EL (cell line): ENCODE results near the gene BAG1.

ENCODE experiments used
- DNase-seq: peaks from one replicate; pipeline ENCODE4 v3.0.0-alpha.2; 2016

BAG1 gene

DNA sequence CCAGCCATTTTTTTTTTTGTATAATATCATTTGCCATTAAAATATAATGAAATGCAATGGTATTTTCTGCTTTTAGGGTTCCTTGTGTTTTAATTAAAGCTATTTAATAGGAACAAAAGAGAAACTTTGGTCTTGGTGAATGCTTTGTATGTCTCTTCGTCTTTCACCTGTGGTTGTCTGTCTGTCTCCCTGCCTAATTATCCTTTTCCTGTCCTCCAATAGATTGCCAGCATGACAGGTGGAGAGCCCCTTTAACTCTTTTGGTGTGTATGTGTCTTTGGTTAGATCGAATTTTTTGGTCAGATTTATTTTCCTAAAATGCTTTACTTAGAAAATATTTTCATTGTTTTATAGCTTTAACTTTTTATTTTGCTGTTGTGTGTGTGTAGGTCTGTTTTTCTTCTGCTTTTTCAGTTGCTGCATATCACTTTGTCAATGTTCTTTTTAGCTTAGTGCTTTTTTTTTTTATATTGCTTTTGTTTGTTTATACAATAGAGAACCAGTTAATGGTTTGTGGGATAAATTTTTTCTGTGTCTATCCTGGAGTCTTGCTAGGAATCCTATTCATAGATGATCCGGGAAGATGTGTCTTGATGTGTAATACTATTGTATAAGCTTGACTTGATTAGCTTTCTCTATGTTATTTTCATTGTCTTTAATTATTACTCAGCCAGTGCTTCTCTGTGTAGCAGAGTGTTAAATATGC, 8.9 kb upstream of the BAG1 start:
- DNase-seq: no peak

DNA sequence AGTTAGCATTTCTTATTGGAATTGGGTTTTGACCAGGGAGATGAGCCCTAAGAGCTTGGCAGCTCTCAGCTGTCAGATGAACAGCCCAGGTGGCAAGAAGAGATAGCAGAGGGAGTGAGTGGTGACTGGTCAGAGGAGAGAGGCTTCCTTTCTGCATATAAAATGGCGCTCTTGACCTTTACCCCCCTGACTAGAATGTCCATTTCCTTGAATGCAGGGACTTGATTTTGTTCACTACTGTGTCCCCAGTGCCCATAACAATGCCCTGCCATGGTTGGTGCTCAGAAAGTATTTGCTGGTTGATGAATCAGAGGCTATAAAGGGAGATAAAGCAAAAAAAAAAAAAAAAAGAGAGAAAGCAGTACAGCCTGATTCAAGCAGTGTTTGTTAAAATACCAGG, 7.6 kb upstream of the BAG1 start:
- peak; percentile 18 for DNase-seq

DNA sequence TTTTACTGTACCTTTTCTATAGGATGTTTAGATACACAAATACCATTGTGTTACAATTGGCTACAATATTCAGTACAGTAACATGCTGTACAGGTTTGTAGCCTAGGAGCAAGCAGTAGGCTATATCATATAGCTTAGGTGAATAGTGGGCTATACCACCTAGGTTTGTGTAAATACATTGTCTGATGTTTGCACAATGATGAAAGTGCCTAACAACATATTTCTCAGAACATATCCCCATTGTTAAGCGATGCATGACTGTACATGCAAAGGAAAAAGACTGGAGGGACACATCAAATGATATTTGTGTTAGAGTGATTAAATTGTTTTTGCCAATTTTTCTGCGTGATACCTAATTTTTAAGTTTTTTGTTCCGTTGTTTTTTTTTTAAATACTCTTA, 5.6 kb upstream of the BAG1 start:
- DNase-seq: no peak

DNA sequence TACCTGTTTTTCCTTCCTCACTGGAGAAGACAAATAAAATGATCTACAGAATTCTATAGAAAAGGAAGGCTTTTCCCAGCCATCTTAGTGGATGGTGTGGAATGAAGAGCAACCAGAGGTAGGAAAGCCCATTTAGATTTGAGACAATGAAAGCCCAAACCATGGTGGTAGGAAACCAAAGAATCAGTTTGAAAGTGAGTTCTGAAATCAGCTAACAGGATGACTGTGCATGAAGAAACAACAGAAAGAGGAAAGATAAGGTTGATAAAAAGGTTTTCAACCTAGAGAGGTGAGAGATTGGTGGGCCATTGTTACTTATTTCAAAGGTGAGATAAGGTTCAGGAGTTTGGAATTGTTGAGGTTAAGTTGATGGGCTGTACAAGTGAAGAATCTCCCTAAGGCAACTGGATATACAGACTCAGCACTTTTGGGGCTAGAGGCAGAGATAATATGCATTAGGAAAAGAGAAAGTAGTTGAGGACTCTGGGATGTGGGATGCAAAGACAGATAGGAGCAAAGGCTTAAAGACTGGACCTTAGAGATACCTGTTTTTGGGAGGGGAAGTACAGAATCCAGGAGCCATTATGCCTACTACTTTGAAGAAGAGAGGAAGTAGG, 2.8 kb upstream of the BAG1 start:
- no peak for DNase-seq

DNA sequence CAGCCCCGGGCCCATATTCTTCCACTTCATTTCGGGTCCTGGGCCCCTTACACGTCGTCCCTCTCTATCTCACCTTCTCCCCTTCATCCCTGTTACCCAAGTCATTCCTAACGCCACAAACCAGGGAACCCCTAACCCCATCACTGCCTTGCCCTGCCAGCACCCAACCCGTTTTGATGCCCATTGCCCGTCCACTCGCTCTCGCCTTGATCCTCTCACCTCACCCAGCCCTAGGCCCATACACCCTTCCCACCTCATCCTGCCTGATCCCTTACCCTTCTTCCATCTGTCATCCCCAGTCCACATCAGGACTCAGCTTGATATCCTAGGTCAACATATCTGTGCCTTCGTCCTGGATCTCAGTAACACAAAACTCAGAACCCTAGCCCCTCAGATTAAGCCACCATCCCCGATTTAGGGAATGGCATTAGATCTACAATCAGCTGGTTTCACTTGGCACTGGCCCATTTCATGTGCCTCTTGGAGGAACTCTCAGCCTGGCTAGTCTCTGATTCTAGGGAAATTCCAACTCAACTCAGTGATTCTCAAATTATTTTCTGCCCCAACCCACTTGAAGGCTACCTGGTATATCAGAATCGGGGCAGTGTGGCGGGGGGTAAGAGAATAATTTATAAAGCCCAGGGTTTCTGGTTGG, 830 bp upstream of the BAG1 start:
- DNase-seq: peak; percentile 15

DNA sequence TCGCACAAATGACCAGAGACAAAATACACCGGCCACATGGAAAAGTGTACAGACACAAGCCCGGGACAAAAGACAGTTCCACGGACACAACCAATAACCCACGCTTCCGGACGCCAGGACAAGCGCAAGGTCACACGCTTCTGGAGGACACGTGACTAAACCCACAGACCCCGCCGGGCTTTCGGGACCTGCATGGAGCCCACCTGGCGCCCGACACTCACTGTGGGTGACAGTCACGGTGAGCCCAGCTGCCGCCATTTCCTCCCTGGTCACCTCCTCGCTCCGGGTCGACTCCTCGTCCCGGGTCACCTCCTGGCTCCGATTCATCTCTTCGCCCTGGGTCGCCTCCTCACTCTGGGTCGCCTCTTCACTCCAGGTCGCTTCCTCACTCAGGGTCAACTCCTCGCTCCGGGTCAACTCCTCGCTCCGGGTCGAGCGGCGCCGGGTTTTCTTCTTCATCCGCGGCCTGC, 470 bp downstream of the BAG1 start:
- peak; percentile 39 for DNase-seq

DNA sequence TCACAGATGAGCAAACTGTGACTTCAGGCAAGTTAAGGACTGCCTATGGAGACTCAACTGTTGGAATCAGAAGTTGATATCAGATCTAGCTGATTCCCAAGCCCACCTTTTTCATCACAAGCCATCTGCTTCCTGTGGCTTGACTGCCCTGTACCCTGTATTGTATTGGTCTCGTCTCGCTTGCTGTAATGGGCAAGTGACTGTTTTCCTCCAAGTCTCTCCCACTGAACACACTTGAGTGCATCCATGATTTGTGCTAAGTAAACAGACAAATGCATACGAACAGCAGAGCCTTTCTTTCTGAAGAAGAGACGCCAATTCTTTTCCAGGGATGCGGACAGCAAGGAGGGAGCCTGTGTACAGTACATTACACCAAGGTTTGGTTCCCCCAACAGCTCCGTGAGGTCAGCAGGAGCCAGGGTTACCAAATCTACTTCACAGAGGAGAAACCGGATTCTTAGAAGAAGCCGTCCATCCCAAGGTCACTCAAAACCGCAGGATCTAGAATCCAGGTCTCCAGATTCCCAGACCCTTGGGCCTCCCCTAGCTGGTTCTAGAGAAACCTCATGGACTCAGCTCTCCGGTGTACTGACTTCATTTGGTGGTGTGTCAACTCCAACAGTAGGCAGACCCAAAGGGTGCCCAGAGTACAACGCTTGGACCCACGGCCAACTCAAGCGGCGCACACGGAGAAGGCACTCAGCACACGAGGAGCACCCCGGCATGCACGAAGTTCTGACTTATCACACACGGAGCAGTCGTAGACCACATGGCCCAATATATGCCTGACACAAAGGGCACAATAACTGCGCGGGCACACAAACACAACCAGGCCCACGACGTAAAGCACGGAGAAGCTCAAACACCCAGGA, 1.1 kb downstream of the BAG1 start:
- DNase-seq: peak; percentile 44

DNA sequence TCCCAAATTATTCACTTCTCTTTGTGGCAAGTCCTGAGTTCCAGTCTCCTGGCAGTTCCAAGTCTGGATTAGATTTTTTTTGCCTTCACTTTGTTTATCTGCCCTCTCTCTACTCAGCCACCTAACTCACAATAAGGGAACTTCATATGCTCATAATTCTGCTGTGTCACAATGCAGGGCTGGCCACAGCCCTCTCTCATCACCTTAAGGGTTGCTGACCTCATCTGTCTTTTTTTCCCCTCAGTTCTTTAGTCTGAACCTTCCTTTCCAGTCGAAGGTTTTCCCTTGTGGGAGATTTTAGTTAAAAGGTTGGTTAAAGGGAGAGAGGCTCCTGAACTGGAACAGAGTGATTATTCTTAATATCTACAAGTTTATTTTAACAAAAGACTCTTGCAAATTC, 4.1 kb downstream of the BAG1 start:
- DNase-seq: no peak

DNA sequence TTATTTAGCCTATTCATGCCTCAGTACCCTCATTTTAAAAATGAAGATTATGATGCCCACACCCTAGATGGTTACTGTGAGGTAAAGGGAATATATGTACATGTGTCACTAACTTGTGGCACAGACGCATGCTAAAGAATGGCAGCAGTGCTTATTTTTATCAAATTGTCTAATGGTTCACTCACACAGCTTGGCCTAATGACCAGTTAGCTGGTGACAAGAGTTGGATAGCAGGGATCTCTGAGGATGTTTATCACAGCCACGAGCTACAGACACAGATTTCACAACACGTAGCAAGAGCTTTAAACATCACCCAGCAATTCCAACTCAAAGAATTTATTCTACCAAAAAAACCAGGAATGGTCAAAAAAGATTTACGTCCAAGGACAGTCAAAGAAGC, 7.2 kb downstream of the BAG1 start:
- DNase-seq: no peak

DNA sequence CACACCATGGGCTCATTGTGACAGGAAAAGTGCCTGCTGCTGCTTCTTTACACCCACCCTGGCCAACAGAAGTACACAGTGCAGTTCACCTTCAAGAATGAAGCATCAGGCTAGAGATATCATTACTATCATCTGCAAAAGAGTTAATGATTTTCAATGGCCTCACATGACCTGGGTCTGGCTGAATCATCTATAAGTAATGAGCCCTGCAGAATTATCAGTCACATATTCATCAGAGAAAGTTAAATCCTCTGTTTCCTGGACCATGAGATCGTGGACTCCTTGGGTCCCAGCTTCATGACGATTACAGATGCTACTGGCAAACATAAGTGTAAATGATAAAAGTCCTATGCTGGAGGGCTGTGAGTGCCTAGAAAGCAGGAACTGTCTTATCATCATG, 8.3 kb downstream of the BAG1 start:
- no peak for DNase-seq

DNA sequence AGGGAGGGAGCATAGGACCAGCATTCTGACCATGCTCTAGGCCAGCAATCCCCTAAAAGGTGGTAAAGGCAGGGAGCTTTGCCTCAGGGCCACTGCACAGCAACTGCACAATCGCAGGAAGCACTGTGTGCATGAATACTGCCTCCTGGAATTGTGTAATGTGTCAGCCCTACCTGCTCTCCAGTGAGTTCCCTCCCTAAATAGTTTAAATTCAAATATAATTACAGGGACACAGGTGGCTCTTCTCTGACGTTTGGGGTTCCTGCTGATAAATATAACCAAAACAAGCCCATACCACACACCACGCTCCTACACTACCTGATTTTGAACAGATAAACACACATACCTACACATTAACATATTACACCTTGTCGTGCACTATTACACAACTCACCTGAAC, 9.0 kb downstream of the BAG1 start:
- no peak for DNase-seq

DNA sequence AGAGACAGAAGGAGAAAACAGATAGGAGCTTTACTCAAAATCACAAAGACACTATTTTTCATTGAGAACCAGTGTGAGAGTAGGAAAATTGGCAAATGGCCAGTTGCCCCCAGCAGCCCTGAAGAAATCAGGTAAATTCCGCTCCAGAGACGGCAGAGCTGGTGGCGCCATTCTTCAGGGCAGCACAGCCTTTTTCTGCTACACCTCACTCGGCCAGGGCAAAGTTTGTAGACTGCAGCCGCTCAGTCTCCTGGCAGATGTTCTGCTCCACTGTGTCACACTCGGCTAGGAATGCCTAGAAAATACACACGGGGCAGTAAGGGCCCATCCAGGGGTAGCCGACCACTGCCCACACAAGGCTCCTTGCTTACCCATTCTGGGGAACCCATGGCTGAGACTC, 9.5 kb downstream of the BAG1 start:
- DNase-seq: no peak

DNA sequence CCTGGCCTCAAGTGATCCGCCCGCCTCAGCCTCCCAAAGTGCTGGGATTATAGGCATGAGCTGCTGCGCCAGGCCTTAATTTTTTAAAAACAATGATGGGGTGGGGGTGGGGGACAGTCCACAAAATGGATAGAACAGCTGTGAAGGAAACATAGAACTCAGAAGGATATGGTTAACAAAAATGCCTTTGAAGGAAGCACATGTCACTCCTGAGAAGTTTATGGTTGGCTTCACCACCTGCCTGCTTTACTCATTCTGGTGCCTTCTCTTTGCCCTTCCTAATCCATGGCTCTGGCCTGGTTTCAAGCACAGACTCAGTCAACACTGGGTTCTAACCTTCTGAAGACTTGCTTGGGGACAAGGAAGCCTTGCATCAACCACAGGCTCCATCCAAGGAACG, 10.3 kb downstream of the BAG1 start:
- DNase-seq: no peak

DNA sequence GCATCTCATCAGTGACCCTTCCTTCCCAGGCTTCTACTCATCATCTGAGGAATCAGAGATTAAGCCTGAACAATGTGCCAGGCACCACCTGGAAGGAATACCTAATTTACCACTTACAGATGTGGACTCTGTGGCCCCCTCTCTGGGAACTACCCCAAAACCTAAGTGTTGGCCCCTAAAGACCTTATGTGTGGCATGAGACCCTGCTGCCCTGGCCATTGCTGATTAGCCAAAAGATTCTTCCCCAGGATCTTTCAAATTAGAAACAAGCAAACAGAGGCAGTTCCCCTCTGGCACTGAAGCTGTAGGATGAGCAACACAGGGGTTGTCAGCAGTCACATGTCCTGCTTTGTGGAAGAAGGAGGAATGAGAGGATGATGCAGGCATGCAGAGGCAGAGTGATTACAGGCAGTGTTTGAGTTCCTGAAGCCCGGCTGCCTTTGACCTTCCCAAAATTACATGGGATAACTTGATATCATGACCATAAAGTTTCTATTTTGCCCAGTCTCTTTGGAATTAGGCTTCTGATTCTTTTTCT, 14.0 kb downstream of the BAG1 start:
- peak; percentile 57 for DNase-seq

DNA sequence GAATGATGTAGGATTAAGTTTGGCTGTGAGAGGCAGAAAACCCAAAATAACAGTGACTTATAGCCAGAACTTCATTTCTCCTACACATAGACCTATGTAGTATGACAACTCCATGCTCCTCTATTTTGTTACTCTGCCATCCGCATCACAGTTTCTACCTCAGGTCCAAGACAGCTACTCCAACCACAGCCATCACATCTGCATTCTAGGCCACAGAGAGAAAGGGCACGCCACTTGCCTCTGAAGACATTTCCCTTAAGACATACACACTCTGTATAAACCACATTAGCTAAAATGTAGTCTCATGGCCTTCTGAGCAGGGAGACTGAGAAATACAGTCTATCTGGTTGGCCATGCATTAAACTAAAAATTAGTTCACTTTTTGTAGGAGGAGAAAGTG, 14.5 kb downstream of the BAG1 start:
- no peak for DNase-seq

DNA sequence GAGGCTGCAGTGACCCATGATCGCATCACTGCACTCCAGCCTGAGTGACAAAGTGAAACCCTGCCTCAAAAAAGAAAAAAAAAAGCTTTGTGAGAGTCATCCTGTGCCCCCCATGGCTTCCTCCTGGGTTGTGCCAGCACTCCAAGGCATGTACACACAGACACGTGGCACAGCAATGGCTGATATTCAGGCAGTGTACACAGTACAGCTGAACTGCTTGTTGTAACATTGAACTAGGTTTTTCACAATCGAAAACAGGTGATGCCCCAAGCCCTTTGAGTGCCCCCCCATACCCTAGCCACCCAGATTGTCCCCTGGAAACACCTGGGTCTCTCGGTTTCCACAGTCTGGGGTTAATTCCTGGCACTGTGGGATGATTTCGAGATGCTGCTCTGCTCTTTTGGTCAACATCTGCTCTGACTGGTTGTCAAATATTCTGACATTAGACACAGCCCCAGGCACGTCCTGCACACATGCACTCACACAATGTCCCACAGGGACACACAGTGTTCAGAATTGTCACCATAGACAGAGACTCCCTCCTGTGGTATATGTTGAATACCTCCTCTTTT, 15.3 kb downstream of the BAG1 start:
- DNase-seq: no peak

DNA sequence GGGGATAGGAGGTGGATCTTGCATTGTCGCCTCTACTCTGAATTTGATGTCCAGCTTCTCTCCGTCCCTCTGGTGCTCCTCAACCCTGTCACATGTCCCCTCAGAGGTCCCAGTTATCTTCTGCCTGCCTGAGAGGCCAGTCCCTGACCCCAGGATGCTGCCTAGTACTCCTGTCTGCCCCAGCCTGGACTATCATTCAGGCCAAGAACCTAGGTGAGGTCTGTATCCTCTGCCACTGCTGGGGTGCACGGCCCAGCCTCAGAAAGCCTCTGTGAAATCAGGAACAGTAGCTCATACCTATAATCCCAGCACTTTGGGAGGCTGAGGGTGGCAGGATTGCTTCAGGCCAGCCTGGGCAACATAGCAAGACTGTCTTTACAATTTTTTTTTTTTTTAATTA, 15.9 kb downstream of the BAG1 start:
- no peak for DNase-seq

DNA sequence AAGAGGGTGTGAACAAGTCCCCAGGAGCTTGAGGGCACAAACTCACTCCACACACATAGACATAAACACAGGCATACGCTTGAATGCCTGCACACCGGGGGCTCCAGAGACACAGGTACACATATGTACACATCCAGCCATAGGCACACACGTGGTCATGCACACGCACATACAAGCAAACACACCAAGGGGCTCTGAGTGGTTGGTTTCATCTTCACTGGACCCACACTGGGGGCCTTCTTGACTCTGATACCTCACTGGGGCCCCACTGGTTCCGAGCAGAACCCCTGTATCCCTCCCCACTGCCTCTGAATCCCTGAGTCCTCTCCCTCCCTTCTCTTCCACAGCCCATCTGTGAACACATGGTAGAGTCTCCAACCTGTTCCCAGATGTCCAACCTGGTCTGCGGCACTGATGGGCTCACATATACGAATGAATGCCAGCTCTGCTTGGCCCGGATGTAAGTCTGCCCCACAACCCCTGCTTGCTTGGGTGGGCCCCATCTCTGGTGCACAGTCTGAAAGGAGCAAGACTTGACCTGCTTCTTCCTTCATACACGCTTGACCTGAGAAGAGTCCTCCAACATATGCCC, 18.1 kb downstream of the BAG1 start:
- DNase-seq: no peak

DNA sequence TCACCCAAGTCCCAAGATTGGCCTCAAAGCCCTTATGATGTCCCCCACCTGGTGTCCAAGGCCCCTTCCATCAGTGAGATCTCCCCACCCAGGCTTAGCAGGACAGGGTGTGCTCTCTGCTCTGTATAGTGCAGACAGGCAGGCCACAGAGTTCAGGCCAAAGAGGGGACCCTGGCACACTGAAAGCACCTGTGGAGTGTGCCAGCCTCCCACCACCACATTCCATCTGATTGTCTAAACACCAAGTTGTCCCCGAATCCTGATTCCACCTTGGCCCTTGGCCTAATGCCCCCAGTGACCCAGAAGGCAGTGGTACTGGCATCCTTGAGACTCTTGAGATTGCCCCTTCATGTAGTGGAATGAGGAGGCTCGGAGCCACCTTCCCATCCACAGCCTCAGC, 19.2 kb downstream of the BAG1 start:
- no peak for DNase-seq

DNA sequence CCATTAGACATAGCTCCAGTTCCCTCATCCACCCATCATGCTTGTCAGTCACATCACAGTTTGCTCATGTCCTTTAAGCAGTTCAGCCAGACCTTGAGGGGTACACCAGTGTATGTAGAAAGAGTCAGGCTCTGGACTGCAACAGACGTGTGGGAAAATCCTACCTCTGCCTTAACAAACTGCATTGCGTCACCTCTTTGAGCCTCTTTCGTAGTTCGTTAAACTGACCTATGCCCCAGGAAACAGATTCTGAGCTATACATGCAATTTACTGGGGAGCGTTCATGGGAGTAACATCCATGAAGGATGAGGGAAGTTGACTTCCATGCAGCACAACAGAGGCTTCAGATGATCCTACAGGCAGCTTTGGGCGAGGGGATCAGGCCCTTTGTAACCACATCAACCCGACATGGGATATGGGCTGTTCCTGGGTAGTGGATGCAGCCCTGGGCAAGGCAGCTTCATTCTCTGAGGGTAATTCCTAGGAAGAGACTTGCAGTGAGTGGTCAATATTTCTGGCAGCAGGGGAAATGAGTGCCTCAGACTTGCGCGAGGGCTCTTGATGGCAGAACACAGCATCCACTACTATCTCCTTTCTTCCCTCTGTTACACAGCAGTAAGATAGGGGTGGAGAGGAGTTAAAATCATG, 20.2 kb downstream of the BAG1 start:
- no peak for DNase-seq

DNA sequence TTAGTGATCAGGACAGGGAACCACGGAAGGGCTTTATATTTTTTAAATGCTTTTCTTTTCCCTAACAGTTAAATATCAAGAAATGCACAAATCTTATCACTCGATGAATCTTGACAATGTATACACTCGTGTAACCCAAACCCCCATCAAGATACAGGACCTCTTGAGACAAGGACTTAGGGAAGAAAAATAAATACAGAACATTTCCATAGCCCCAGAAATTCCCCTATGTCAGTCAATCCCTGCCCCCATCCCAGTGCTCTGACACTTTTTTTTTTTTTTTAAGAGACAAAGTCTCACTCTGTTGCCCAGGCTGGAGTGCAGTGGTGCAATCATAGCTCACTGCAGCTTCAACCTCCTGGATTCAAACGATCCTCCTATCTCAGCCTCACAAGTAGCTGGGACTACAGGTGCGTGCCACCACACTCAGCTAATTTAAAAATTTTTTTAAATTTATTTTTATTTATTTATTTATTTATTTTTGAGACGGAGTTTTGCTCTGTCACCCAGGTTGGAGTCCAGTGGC, 21.8 kb downstream of the BAG1 start:
- no peak for DNase-seq

DNA sequence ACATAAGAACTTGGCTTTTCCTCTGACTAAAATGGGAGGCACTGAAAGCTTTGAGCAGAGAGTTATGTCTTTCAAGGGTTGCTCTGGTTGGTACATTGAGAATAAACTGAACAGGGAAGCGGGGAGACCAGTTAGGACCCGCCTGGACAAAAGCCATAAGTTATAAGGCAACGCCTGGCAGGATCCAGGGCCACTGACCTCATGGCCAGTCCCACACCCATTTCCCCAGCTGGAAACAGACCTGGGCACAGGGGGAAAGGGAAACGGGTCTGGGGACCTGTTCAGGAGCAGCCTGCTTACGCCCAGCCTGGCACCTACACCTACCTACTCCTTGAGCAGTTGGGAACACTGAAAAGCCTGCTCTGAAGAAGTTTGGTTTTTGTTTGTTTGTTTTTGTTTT, 23.2 kb downstream of the BAG1 start:
- no peak for DNase-seq
